ENCODE results near the gene PSMD2. TPM values are rescaled to one million over a fixed set of nuclear protein-coding genes. Genes with fewer than 3 reads are reported as not detected.

Gene PSMD2
- polyA plus RNA-seq, 3 donors, result 138 to 186 (median 167) TPM

- intact Hi-C loops (cut with micrococcal nuclease), result no loop called here
- Histone ChIP-seq H3K9ac (ENCODE audit: insufficient read depth, low read length, poor library complexity, severe bottlenecking) (no peak overlapping the region), H2AFZ (ENCODE audit: insufficient read depth, low read depth, low read length, poor library complexity, severe bottlenecking) (no peak overlapping the region), H3K9me3 (replicated peaks in 1 of 2; ENCODE audit: control insufficient read depth in 1 of 2, insufficient read depth in 1 of 2, low read length in 2 of 2) (no peaks in the 10 kb centered on the region), H3K79me2 (ENCODE audit: insufficient read depth, low read length) (peaks cover 17% of the 10 kb centered on the region), H3K4me1 (ENCODE audit: control insufficient read depth in 1 of 2, insufficient read depth in 2 of 2, low read length in 2 of 2) (peaks cover 22 to 32% of the 10 kb centered on the region in 2 donors), H3K4me2 (replicated peaks; ENCODE audit: extremely low read depth, low read length, poor library complexity, severe bottlenecking) (no peak overlapping the region), H3K27me3 (ENCODE audit: control insufficient read depth in 2 of 2, insufficient read depth in 2 of 2, low read length in 2 of 2) (peaks cover 0 to 4% of the 10 kb centered on the region in 2 donors), H3K36me3 (replicated peaks in 1 of 2; ENCODE audit: control insufficient read depth in 1 of 2, insufficient read depth in 2 of 2, low read length in 2 of 2) (peaks cover 29 to 44% of the 10 kb centered on the region in 2 donors), H3K4me3 (replicated peaks in 1 of 3; ENCODE audit: low read depth in 2 of 3, low read length in 3 of 3) (no peak overlapping the region), H4K20me1 (ENCODE audit: insufficient read depth, low read length) (peaks cover 43% of the 10 kb centered on the region), H3K27ac (ENCODE audit: low read depth in 1 of 2, low read length in 2 of 2) (no peak overlapping the region)
- no CpG with 5 or more reads among the region's 7 CpGs for WGBS (ENCODE audit: insufficient coverage)
- Mint-ChIP-seq H3K27me3 (ENCODE audit: low read depth in 3 of 3) (peaks cover 1 to 12% (median 10%) of the 10 kb centered on the region in 3 donors), H3K9me3 (peaks cover 0 to 1% (median 0%) of the 10 kb centered on the region in 7 donors), H3K27ac (peak overlapping the region in 1 of 7 donors; percentile 7), H3K36me3 (peaks cover 63 to 69% of the 10 kb centered on the region in 2 donors), H3K4me1 (peaks cover 36% of the 10 kb centered on the region), H3K4me3 (no peak overlapping the region)
- no peak for TF ChIP-seq CTCF (IDR thresholded peaks at IDR 0.05)
- no peak for DNase-seq
Measured at GRCh38 chr3:184341925-184342324, 42.9 kb downstream of the PSMD2 start.

- WGBS (ENCODE audit: insufficient coverage), result 97% methylated on average over 5 of the region's 5 CpGs
- no peak for DNase-seq
- intact Hi-C loops (cut with micrococcal nuclease), result no loop called here
- peaks cover 0 to 4% of the 10 kb centered on the region in 2 donors for H3K27me3 ChIP-seq (ENCODE audit: control insufficient read depth in 2 of 2, insufficient read depth in 2 of 2, low read length in 2 of 2)
- peaks cover 29 to 44% of the 10 kb centered on the region in 2 donors for H3K36me3 ChIP-seq (replicated peaks in 1 of 2; ENCODE audit: control insufficient read depth in 1 of 2, insufficient read depth in 2 of 2, low read length in 2 of 2)
- H4K20me1 ChIP-seq (ENCODE audit: insufficient read depth, low read length), result peaks cover 29% of the 10 kb centered on the region
- no peak for TF ChIP-seq CTCF (IDR thresholded peaks at IDR 0.05)
- no peak overlapping the region for H2AFZ ChIP-seq (ENCODE audit: insufficient read depth, low read depth, low read length, poor library complexity, severe bottlenecking)
- H3K9ac ChIP-seq (ENCODE audit: insufficient read depth, low read length, poor library complexity, severe bottlenecking), result no peak overlapping the region
- H3K4me1 ChIP-seq (ENCODE audit: control insufficient read depth in 1 of 2, insufficient read depth in 2 of 2, low read length in 2 of 2), result peaks cover 13 to 18% of the 10 kb centered on the region in 2 donors
- no peaks in the 10 kb centered on the region for H3K9me3 ChIP-seq (replicated peaks in 1 of 2; ENCODE audit: control insufficient read depth in 1 of 2, insufficient read depth in 1 of 2, low read length in 2 of 2)
- peaks cover 1 to 4% (median 3%) of the 10 kb centered on the region in 3 donors for H3K27me3 Mint-ChIP-seq (ENCODE audit: low read depth in 3 of 3)
- H3K27ac Mint-ChIP-seq, result peak overlapping the region in 1 of 7 donors; percentile 9
- H3K4me3 Mint-ChIP-seq, result no peak overlapping the region
- peaks cover 54 to 62% of the 10 kb centered on the region in 2 donors for H3K36me3 Mint-ChIP-seq
- no peak overlapping the region for H3K4me2 ChIP-seq (replicated peaks; ENCODE audit: extremely low read depth, low read length, poor library complexity, severe bottlenecking)
- H3K27ac ChIP-seq (ENCODE audit: low read depth in 1 of 2, low read length in 2 of 2), result no peak overlapping the region
- peaks cover 22% of the 10 kb centered on the region for H3K4me1 Mint-ChIP-seq
- peaks cover 0 to 1% (median 0%) of the 10 kb centered on the region in 7 donors for H3K9me3 Mint-ChIP-seq
- H3K4me3 ChIP-seq (replicated peaks in 1 of 3; ENCODE audit: low read depth in 2 of 3, low read length in 3 of 3), result no peak overlapping the region
- peaks cover 2% of the 10 kb centered on the region for H3K79me2 ChIP-seq (ENCODE audit: insufficient read depth, low read length)
Measured at GRCh38 chr3:184343200-184343876, 44.3 kb downstream of the PSMD2 start.
